HL-60/S4 (cell line): ENCODE results near the gene KIAA1328.
"Not testable (repeated sequence)": the region's sequence is repeated elsewhere in the genome, so short reads cannot be mapped to it uniquely, and the experiment has no call there.

Source experiments
- in situ Hi-C: fragments of 300-500 bp; cut with MboI; formaldehyde crosslinking; loops from 2 replicates; pipeline ENCODE4 v1.14.3; 2022; ENCODE audit warnings: low sequenced_read_pairs

The KIAA1328 gene

GRCh38 chr18:36828630-36829361, at the start of gene KIAA1328, which contains the start of gene TPGS2:
Gene KIAA1328, plus strand, starts transcription at chr18:36829127. Its CDS starts 12 bp downstream, at chr18:36829139.
Gene TPGS2, minus strand, starts transcription at chr18:36829002. Its CDS starts 235 bp downstream, at chr18:36828767.
- in situ Hi-C loops: no loop called here

- in situ Hi-C loops: no loop called here
Measured at GRCh38 chr18:36780748-36781147, 48.2 kb upstream of the KIAA1328 start.

- in situ Hi-C loops: no loop called here
Measured at GRCh38 chr18:36782710-36783109, 46.2 kb upstream of the KIAA1328 start.

- in situ Hi-C loops: no loop called here
Measured at GRCh38 chr18:36783792-36784191, 45.1 kb upstream of the KIAA1328 start.

- in situ Hi-C loops: no loop called here
Measured at GRCh38 chr18:36786686-36787085, 42.2 kb upstream of the KIAA1328 start.

GRCh38 chr18:36792634-36793283, 36.2 kb upstream of the KIAA1328 start:
- in situ Hi-C loops: no loop called here

- in situ Hi-C loops: no loop called here
Measured at GRCh38 chr18:36798738-36799473, 30.0 kb upstream of the KIAA1328 start.

GRCh38 chr18:36805105-36805504, 23.8 kb upstream of the KIAA1328 start:
- in situ Hi-C loops: no loop called here

GRCh38 chr18:36808681-36809080, 20.2 kb upstream of the KIAA1328 start:
- in situ Hi-C loops: no loop called here

GRCh38 chr18:36809590-36810381, 19.1 kb upstream of the KIAA1328 start:
- in situ Hi-C loops: no loop called here

GRCh38 chr18:36811430-36811829, 17.5 kb upstream of the KIAA1328 start:
- in situ Hi-C loops: no loop called here

- in situ Hi-C loops: no loop called here
Measured at GRCh38 chr18:36811955-36812354, 17.0 kb upstream of the KIAA1328 start.

GRCh38 chr18:36812678-36813077, 16.2 kb upstream of the KIAA1328 start:
- in situ Hi-C loops: no loop called here

GRCh38 chr18:36813101-36813775, 15.7 kb upstream of the KIAA1328 start:
- in situ Hi-C loops: no loop called here

GRCh38 chr18:36813824-36814223, 15.1 kb upstream of the KIAA1328 start:
- in situ Hi-C loops: no loop called here

- in situ Hi-C loops: no loop called here
Measured at GRCh38 chr18:36814994-36815393, 13.9 kb upstream of the KIAA1328 start.

- in situ Hi-C loops: not testable (repeated sequence)
Measured at GRCh38 chr18:36816096-36816495, 12.8 kb upstream of the KIAA1328 start.

GRCh38 chr18:36817039-36817438, 11.9 kb upstream of the KIAA1328 start:
- in situ Hi-C loops: no loop called here

GRCh38 chr18:36818652-36819051, 10.3 kb upstream of the KIAA1328 start:
- in situ Hi-C loops: no loop called here

- in situ Hi-C loops: no loop called here
Measured at GRCh38 chr18:36819621-36820020, 9.3 kb upstream of the KIAA1328 start.
